WTC11 (cell line): ENCODE measurements around the gene ABHD1. TPM values are rescaled to one million over a fixed set of nuclear protein-coding genes. Genes with fewer than 3 reads are reported as not detected.

Experiments used
- ATAC-seq: fragments of 200-7000 bp; cut with Tn5 transposase; 2 replicates; pipeline ENCODE4 v1.10.0; 2021; ENCODE audit warnings: mild to moderate bottlenecking, moderate library complexity
- CTCF ChIA-PET: fragments of 300-600 bp; sonication (Branson Sonifier 250); formaldehyde crosslinking; loops from one replicate; lab custom pipeline; 2021; ENCODE audit warnings: antibody characterized with exemption; lab: Charles Lee
- POLR2A ChIA-PET: fragments of 350-600 bp; sonication (Branson Sonifier 250); formaldehyde crosslinking; loops from one replicate; lab custom pipeline; 2021; ENCODE audit warnings: antibody characterized with exemption; lab: Charles Lee
- DNase-seq: peaks from one replicate; pipeline ENCODE4 v3.0.0; 2021; ENCODE audit warnings: low spot score
- H3K27ac Mint-ChIP-seq: 2 replicates; pipeline ENCODE4 v1.8.0; 2021; ENCODE audit warnings: mixed read lengths
- H3K27me3 Mint-ChIP-seq: 2 replicates; pipeline ENCODE4 v1.8.0; 2021; ENCODE audit warnings: low read depth, mild to moderate bottlenecking, moderate library complexity, mixed read lengths
- H3K36me3 Mint-ChIP-seq: 2 replicates; pipeline ENCODE4 v1.8.0; 2021; ENCODE audit warnings: mixed read lengths
- H3K4me1 Mint-ChIP-seq: 2 replicates; pipeline ENCODE4 v1.8.0; 2022; ENCODE audit warnings: mixed read lengths
- H3K4me3 Mint-ChIP-seq: 2 replicates; pipeline ENCODE4 v1.8.0; 2021; ENCODE audit warnings: mild to moderate bottlenecking, moderate library complexity, mixed read lengths
- H3K9me3 Mint-ChIP-seq: 2 replicates; pipeline ENCODE4 v1.8.0; 2021; ENCODE audit warnings: mixed read lengths
- EMX1 ChIP-seq: fragments of 250-450 bp; sonication (Bioruptor Pico); IDR thresholded peaks from 2 replicates; pipeline ENCODE4 v1.8.0; 2021; ENCODE audit warnings: mild to moderate bottlenecking
- ETV6 ChIP-seq: sonication (generic); formaldehyde crosslinking; IDR thresholded peaks from 2 replicates; pipeline ENCODE4 v1.8.1; 2022; ENCODE audit warnings: mild to moderate bottlenecking, missing genetic modification reagents
- FOXJ3 ChIP-seq: sonication (generic); formaldehyde crosslinking; IDR thresholded peaks from 2 replicates; pipeline ENCODE4 v1.9.0; 2021; ENCODE audit warnings: missing genetic modification reagents, mild to moderate bottlenecking, borderline replicate concordance
- FOXK1 ChIP-seq: sonication (generic); formaldehyde crosslinking; IDR thresholded peaks from 2 replicates; pipeline ENCODE4 v1.8.0; 2022; ENCODE audit warnings: mild to moderate bottlenecking, moderate library complexity, missing genetic modification reagents
- GABPB1 ChIP-seq: sonication (generic); formaldehyde crosslinking; IDR thresholded peaks from 2 replicates; pipeline ENCODE4 v1.8.1; 2023; ENCODE audit warnings: mild to moderate bottlenecking, missing genetic modification reagents
- GRHL2 ChIP-seq: fragments of 250-450 bp; sonication (Bioruptor Pico); IDR thresholded peaks from 2 replicates; pipeline ENCODE4 v1.8.0; 2022; ENCODE audit warnings: mild to moderate bottlenecking, moderate library complexity; ENCODE audit not compliant: insufficient replicate concordance, severe bottlenecking
- MXD4 ChIP-seq: fragments of 250-450 bp; sonication (Bioruptor Pico); IDR thresholded peaks from 2 replicates; pipeline ENCODE4 v1.8.0; 2021; ENCODE audit warnings: mild to moderate bottlenecking, moderate library complexity, borderline replicate concordance
- ZNF232 ChIP-seq: sonication (generic); formaldehyde crosslinking; IDR thresholded peaks from 2 replicates; pipeline ENCODE4 v1.8.0; 2022; ENCODE audit warnings: mild to moderate bottlenecking, missing genetic modification reagents
- ZNF396 ChIP-seq: fragments of 250-450 bp; sonication (Bioruptor Pico); IDR thresholded peaks from 2 replicates; pipeline ENCODE4 v1.8.0; 2021; ENCODE audit warnings: mild to moderate bottlenecking, moderate library complexity, borderline replicate concordance
- total RNA-seq: library from RNA; stranded (reverse); gene quantifications from 3 replicates; pipeline ENCODE4 v1.2.3, GENCODE V29; 2021
- TF ChIP-seq, protein P1 (sequence below): sonication (generic); formaldehyde crosslinking; IDR thresholded peaks from 2 replicates; pipeline ENCODE4 v1.8.1; 2023; ENCODE audit warnings: mild to moderate bottlenecking, missing genetic modification reagents
- TF ChIP-seq, protein P2 (sequence below): sonication (generic); formaldehyde crosslinking; IDR thresholded peaks from 2 replicates; pipeline ENCODE4 v1.8.0; 2022; ENCODE audit warnings: mild to moderate bottlenecking, missing genetic modification reagents
- TF ChIP-seq, protein P3 (sequence below): sonication (generic); formaldehyde crosslinking; IDR thresholded peaks from 2 replicates; pipeline ENCODE4 v1.8.1; 2022; ENCODE audit warnings: mild to moderate bottlenecking, missing genetic modification reagents, moderate library complexity, borderline replicate concordance
- TF ChIP-seq, protein P4 (sequence below): sonication (generic); formaldehyde crosslinking; IDR thresholded peaks from 2 replicates; pipeline ENCODE4 v1.8.0; 2023; ENCODE audit warnings: mild to moderate bottlenecking, missing genetic modification reagents
- TF ChIP-seq, protein P5 (sequence below): sonication (generic); formaldehyde crosslinking; IDR thresholded peaks from 2 replicates; pipeline ENCODE4 v1.8.1; 2023; ENCODE audit warnings: mild to moderate bottlenecking, missing genetic modification reagents, moderate library complexity

Gene ABHD1
- total RNA-seq, 1 experiment from 2014 or later: 0.31 TPM

DNA sequence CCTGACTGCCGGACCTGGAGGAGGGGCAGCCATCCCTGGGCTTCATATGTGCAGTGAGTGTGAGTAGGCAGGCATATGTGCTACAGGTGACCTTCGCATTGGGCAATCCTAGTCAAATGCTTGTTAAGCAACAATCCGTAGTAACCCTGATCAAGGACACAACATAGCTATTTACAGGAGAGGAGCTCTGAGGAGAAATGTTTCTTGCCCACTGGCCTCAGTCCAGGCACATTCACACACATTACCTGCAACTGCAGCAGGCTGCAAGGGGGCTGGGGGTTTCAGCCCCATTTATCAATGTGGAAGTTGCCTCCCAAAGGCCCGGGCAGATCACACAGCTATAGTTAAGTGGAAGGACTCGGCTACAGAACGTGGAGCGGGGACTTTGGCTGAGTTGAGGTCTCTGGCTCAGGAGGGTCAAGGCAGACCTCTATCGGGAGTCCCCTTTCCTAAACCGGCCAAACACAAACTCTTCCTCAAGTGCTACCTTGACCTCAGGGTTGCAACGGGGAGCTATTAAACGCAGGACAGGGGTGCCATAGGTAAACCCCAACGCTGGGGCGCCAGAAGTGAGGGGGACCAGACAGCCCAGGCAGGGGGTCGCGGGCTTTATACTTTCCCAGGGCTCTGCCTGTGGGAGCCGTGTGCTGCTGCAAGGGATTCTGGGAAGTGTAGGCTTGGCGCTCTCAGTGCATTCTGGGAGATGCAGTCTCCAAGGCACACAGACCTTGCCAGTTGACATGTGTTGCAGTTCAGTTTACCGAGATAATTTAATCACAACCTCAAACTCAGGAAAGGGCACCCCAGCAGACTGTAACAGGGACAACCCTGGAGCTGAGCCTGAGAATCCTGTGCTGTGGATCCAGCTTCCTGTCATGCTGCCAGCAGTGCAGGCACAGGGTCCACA, 27.6 kb upstream of the ABHD1 start:
- H3K4me1 Mint-ChIP-seq: peaks cover 6% of the 10 kb centered on the region
- H3K36me3 Mint-ChIP-seq: no peaks in the 10 kb centered on the region
- H3K9me3 Mint-ChIP-seq: no peaks in the 10 kb centered on the region
- H3K4me3 Mint-ChIP-seq: peak overlapping the region; percentile 58
- POLR2A ChIA-PET: interaction anchor here (0.5 kb wide), 1 partner anchor 18 kb away, joined by 4 read pairs; no protein-coding TSS in a partner anchor
- peak overlapping the region; percentile 68; the same call in 1 of the 2 replicates for H3K27ac Mint-ChIP-seq
- peak; percentile 87 for ATAC-seq
- TF ChIP-seq, protein P1, sequence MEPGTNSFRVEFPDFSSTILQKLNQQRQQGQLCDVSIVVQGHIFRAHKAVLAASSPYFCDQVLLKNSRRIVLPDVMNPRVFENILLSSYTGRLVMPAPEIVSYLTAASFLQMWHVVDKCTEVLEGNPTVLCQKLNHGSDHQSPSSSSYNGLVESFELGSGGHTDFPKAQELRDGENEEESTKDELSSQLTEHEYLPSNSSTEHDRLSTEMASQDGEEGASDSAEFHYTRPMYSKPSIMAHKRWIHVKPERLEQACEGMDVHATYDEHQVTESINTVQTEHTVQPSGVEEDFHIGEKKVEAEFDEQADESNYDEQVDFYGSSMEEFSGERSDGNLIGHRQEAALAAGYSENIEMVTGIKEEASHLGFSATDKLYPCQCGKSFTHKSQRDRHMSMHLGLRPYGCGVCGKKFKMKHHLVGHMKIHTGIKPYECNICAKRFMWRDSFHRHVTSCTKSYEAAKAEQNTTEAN: no peak
- TF ChIP-seq GABPB1: peak; percentile 89
- TF ChIP-seq, protein P2, sequence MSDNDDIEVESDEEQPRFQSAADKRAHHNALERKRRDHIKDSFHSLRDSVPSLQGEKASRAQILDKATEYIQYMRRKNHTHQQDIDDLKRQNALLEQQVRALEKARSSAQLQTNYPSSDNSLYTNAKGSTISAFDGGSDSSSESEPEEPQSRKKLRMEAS (CRISPR knock-in tag): 0 out of 2 replicates have a peak, but pooled peaks have one; percentile 33
- TF ChIP-seq GRHL2 (CRISPR knock-in tag): no peak
- no peak for TF ChIP-seq ZNF396 (CRISPR knock-in tag)
- TF ChIP-seq, protein P3, sequence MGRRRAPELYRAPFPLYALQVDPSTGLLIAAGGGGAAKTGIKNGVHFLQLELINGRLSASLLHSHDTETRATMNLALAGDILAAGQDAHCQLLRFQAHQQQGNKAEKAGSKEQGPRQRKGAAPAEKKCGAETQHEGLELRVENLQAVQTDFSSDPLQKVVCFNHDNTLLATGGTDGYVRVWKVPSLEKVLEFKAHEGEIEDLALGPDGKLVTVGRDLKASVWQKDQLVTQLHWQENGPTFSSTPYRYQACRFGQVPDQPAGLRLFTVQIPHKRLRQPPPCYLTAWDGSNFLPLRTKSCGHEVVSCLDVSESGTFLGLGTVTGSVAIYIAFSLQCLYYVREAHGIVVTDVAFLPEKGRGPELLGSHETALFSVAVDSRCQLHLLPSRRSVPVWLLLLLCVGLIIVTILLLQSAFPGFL (CRISPR knock-in tag): 0 out of 2 replicates have a peak, but pooled peaks have one; percentile 31
- TF ChIP-seq FOXK1 (CRISPR knock-in tag): no peak
- peak; percentile 27; the same call in 1 of the 2 replicates for TF ChIP-seq ETV6 (CRISPR knock-in tag)
- peak; percentile 59 for DNase-seq
- CTCF ChIA-PET: interaction anchor here (0.6 to 3.1 kb wide), 8 partner anchors 38 to 207 kb away, joined by 3 to 22 read pairs (median 4); partner anchors contain the start of gene PREB
- no peaks in the 10 kb centered on the region for H3K27me3 Mint-ChIP-seq

DNA sequence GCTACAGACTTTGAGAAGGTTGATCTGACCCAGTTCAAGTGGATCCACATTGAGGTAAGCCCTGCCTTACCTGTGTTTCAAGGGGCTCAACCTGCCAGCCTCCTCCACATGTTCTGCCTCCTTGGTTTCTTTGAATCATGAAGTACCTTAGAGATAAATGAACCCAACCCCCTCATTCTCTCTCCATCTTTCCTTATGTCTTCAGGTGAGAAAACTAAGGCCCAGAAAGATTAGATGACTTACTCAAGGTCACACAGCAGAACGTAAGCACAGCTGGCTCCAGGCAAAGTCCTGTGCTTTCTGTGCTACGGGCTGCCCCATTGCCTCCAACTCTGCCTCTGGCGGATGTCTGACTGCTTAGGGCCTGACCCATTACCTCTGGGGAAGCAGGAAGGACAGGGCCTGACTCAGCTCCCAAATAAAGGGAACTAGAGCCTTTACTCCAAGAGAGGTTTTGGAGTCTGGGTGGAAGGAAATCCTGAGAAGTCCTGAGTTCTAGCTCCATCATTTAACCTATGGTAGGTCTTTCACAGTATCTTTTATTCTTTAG, 26.8 kb upstream of the ABHD1 start:
- Mint-ChIP-seq H3K27ac (peak overlapping the region; percentile 27; the same call in 1 of the 2 replicates), H3K27me3 (no peaks in the 10 kb centered on the region), H3K36me3 (no peaks in the 10 kb centered on the region), H3K9me3 (no peaks in the 10 kb centered on the region), H3K4me3 (no peak overlapping the region), H3K4me1 (peaks cover 6% of the 10 kb centered on the region)
- ATAC-seq: no peak
- ChIA-PET POLR2A (no interaction called here), CTCF (interaction anchor here (1.0 to 3.1 kb wide), 6 partner anchors 73 to 183 kb away, joined by 3 to 22 read pairs (median 4); no protein-coding TSS in a partner anchor)
- DNase-seq: no peak
- TF ChIP-seq, protein P4, sequence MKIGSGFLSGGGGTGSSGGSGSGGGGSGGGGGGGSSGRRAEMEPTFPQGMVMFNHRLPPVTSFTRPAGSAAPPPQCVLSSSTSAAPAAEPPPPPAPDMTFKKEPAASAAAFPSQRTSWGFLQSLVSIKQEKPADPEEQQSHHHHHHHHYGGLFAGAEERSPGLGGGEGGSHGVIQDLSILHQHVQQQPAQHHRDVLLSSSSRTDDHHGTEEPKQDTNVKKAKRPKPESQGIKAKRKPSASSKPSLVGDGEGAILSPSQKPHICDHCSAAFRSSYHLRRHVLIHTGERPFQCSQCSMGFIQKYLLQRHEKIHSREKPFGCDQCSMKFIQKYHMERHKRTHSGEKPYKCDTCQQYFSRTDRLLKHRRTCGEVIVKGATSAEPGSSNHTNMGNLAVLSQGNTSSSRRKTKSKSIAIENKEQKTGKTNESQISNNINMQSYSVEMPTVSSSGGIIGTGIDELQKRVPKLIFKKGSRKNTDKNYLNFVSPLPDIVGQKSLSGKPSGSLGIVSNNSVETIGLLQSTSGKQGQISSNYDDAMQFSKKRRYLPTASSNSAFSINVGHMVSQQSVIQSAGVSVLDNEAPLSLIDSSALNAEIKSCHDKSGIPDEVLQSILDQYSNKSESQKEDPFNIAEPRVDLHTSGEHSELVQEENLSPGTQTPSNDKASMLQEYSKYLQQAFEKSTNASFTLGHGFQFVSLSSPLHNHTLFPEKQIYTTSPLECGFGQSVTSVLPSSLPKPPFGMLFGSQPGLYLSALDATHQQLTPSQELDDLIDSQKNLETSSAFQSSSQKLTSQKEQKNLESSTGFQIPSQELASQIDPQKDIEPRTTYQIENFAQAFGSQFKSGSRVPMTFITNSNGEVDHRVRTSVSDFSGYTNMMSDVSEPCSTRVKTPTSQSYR (CRISPR knock-in tag): no peak
- TF ChIP-seq, protein P2 (CRISPR knock-in tag): no peak
- TF ChIP-seq FOXK1 (CRISPR knock-in tag) (no peak), FOXJ3 (CRISPR knock-in tag) (no peak), MXD4 (CRISPR knock-in tag) (no peak), EMX1 (no peak), ZNF232 (CRISPR knock-in tag) (no peak)
- TF ChIP-seq, protein P5, sequence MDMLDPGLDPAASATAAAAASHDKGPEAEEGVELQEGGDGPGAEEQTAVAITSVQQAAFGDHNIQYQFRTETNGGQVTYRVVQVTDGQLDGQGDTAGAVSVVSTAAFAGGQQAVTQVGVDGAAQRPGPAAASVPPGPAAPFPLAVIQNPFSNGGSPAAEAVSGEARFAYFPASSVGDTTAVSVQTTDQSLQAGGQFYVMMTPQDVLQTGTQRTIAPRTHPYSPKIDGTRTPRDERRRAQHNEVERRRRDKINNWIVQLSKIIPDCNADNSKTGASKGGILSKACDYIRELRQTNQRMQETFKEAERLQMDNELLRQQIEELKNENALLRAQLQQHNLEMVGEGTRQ (CRISPR knock-in tag): no peak
- TF ChIP-seq, all 79 proteins: peak for 0
